Measurements from ENCODE around the gene CORIN.
"Not testable (repeated sequence)": the region's sequence is repeated elsewhere in the genome, so short reads cannot be mapped to it uniquely, and the experiment has no call there.

CORIN gene

DNA sequence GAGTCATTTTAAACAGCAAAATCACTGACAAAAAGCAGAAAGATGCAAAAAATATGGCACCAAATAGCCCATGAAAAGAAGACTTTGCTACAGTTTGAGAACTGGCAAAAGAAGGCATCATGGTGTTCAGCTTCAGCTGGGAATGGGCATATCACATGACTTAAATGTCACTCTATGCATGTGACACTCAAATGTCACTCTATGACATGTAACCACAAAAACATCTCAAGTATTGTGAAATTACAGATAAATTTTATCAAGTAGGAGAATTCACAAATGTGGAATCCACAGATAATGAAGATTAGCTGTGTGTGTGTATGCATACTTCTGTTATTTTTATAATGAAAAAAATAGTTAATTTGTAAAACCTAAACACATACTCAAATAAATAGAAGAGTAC, 270.9 kb downstream of the CORIN start:
- no peak for DNase-seq (ENCODE audit: low read depth, low spot score)

DNA sequence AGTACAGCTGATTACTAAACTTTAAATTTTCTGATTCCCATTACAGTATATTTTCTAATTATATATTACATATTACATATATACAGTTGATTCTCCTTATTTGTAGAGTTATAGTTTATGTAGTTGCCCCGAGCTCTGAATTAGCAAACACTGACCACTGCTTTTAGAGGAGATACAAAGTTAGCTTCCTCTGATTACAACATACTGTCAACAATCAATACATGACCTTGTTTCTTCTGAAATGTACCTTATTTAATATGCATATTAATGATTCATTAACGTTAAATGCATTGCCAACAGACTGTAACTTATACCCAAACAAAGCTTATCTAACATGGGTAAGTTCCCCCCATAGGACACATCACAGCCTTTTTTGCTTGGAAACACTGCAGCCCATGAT, 271.3 kb downstream of the CORIN start:
- no peak for DNase-seq (ENCODE audit: low read depth, low spot score)

DNA sequence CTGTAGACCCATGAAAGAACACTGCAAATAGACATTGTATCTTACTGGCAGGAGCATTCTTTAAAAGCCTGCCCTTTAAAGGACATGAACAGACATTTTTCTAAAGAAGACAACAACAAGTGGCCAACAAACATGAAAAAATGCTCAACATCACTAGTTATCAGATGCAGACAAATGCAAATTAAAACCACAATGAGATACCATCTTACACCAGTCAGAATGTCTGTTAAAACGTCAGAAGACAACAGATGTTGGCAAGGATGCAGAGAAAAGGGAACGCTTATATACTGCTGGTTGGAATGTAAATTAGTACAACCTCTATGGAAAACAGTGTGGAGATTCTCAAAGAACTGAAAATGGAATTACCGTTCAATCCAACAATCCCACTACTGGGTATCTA, 275.6 kb downstream of the CORIN start:
- DNase-seq (ENCODE audit: low read depth, low spot score) = no peak

DNA sequence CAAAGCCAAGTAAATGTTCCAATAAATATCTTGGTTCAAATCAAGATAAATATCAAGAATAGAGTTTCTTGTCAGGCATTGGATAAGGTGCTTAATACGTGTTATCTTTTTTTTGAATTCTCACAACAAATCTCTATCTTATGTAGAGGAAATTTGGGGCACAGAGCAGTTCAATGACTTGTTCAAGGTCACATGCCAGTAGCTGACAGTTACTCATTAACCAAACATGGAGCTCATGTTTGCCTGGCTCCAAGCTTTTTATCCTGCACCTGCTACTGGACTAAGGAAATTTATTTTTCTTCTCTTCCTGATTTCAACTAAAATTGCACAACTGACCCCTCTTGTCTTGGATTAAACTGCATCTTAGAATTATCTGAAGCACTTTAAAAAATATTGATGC, 276.5 kb downstream of the CORIN start:
- no peak for DNase-seq (ENCODE audit: low read depth, low spot score)

DNA sequence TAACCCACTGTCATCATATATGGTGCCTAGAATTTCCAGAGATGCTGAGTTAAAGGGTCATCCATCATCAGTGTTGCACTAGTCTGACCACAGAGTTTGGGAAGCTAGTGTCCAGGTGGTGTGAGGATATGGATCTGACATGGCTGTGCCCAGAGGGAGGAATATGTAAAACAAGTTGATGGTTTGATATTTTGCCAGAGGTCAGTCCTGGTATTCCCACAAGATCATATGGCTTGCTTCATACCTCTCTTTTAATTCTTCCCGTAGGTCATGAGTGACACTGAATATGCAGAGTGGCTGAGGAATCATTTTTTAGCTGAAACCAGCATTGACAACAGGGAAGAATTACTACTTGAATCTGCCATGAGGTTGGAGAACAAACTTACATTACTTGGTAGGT, 277.2 kb downstream of the CORIN start:
- DNase-seq (ENCODE audit: low read depth, low spot score) = no peak

DNA sequence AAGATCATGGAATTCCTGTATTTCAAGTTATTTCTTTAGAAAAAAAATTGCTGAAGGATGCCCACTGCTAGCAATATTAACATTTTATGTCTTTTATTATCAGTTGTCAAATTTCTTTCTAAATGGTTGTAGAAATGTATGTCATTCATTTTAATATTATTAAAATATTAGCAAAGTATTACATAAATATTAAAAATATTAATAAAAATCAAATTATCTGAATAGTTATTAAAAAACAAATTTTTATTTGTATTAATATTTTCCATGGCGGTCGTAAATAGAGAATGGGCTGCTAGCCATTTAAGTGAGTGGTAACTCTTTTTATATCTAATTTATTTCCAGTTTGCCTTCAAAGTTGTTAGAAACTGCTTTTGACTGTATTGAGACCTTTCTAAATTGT, 280.6 kb downstream of the CORIN start:
- no peak for DNase-seq (ENCODE audit: low read depth, low spot score)

DNA sequence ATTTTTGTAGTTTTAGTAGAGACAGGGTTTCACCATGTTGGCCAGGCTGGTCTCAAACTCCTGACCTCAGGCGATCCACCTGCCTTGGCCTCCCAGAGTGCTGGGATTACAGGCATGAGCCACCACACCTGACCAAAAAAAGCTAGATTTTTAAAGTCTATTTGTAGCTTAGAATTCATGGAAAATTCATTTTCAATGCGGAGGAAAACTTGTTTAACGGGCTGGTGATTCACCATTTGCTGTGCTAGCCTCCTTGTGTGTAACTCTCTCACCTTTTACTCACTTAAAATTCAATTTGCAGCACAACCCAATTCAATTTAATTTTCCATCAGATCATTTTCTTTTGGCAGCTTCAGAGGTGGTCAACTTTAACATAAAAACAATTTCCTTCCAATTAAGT, 281.9 kb downstream of the CORIN start:
- not testable (repeated sequence) for DNase-seq (ENCODE audit: low read depth, low spot score)

DNA sequence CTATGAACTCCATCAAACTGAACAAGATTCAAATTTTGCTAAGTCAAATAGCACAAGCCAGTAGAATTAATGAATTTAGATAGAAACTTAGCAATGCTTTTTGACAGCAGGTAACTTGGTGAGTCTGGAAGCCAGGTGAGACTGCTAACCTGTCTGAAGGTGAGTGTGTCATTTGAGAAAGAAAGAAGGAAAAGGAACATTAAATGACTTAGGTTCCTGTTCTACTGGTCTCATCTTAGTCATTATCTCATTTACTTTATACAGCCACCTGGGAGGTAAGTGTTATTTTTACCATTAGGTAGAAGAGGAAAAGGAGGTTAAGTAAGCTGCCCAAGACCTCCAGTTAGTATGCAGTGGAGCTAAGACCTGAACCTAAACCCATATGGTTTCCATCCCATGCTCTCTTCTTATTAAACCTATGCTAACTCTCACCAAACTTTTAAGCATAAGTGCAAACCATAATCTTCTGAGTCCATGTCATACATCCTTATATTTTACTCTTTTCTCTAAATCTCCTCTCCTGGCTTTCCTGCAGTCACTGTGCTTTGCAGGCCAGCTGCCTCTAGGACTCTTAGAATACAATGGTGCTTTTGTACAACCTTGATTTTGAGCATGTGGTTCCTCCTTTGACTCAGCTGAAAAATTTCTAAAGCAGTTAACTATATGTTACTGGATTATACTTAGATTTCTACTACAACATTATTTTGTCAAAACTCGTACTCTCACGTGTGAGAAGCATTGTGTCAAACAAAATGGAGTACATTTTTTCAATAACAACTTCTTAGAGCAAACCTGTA, 284.3 kb downstream of the CORIN start:
- DNase-seq (ENCODE audit: low read depth, low spot score) = no peak

DNA sequence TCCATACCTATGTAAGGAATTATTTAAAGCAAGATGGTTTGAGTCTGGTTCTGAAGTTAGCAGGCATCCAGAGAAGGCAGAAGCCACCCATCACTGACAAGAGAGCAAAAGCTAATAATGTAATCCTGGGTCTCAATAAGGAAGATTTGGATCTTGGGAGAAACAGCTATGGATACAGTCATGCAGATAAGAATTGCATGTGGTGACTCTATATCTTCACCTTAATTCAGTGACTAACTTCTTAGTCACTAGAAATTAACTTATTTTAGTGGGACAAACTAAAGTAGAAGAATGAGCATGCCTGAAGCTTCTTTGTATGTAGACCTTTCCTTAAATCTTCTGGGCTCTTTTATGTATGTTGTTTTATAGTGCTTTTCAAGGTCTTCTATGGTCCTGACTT, 286.2 kb downstream of the CORIN start:
- DNase-seq (ENCODE audit: low read depth, low spot score) = no peak

DNA sequence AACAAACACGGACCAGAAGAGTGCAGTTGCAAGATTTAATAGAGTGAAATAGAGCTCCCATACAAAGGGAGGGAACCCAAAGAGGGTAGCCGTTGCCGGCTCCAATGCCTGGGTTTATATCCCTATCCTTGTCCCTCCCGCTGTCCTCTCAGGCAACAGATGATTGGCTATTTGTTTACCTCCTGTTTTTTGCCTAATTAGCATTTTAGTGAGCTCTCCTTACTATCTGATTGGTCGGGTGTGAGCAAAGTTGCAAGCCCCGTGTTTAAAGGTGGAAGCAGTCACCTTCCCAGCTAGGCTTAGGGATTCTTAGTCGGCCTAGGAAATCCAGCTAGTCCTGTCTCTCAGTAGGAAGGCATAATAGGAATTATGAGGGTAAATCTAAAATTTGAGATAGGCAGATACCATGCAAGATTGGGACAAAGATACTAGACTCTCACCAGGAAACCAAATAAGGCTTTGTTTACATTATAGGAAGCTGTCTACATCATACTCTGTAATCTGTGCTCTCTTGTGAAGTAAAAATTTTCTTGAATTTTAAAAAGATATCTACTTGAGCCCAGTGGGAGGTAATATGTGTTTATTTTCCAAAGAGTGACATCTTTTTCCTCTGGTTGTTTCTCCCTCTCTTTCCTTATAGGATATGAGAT, 286.8 kb downstream of the CORIN start:
- no peak for DNase-seq (ENCODE audit: low read depth, low spot score)

DNA sequence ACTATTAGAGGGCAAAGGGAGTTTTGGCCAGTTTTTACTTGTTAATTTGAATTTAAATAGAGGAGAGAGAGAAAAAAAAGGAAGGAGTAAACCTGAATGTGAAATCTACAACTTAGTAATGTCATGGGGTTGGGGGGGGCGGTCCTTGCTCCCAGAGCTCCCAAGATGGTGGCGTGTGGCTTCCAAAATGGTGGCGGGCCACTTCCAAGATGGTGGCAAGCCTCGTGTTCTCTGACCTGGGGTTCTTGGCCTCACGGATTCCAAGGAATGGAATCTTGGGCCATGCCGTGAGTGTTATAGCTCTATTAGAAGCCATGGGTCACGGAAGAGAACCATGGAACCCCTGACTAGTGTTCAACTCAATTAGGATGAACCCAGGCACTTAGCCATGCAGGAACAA, 287.5 kb downstream of the CORIN start:
- DNase-seq (ENCODE audit: low read depth, low spot score) = not testable (repeated sequence)
